Stimulated activated CD8-positive, alpha-beta memory T cell treated with anti-CD3 and anti-CD28 coated beads, Interleukin-2, amount 100 ng/mL, for 48 hours (primary cell): Measurements from ENCODE around the gene FBXO22.
"Not testable (repeated sequence)": the region's sequence is repeated elsewhere in the genome, so short reads cannot be mapped to it uniquely, and the experiment has no call there.

Source experiments
- DNase-seq, 2 donors: peaks; one replicate each; pipeline ENCODE4 v3.0.0-alpha.2; 2020; ENCODE audit warnings: low read depth in 2 of 2

The FBXO22 gene

DNA sequence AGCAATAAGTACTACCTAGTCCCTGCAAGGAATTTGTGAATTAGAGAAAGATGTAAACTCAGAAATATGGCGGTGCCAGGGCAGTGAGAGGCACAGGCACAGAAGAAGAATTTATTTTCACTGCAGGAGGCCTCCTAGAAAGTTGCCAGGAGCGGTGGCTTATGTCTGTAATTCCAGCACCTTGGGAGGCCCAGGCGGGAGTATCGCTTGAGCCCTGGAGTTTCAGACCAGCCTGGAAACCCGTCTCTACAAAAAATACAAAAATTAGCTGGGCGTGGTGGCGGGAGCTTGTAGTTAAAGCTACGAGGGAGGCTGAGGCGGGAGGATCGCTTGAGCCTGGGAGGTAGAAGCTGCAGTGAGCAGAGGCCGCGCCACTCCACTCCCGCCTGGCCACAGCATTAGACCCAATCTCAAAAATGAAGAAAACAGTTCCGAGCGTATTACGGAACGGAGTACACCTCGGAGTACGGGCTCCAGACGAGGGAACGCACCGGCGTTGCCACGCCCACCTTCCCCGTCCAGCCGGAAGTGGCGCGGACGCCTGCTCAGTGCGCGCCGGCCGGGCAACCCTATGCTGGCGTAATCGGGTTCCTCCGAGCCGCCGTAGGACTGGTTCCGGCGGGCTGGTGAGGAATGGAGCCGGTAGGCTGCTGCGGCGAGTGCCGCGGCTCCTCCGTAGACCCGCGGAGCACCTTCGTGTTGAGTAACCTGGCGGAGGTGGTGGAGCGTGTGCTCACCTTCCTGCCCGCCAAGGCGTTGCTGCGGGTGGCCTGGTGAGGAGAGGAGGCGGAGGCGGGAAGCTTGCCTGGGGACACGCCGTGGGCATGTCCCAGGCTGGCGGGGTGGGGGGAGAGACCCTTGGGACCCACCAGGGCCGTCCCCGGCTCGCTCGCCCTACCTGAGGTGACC, at the start of gene FBXO22:
Gene FBXO22 (plus strand): TSS at position 548 of the 909 bp plus-strand sequence. CDS start 86 bp downstream, at position 634.
- DNase-seq = peak; percentile 86 to 88

GRCh38 chr15:75857886-75858285, 45.8 kb upstream of the FBXO22 start:
- no peak for DNase-seq

GRCh38 chr15:75861750-75862402, 41.8 kb upstream of the FBXO22 start:
- no peak for DNase-seq

DNA sequence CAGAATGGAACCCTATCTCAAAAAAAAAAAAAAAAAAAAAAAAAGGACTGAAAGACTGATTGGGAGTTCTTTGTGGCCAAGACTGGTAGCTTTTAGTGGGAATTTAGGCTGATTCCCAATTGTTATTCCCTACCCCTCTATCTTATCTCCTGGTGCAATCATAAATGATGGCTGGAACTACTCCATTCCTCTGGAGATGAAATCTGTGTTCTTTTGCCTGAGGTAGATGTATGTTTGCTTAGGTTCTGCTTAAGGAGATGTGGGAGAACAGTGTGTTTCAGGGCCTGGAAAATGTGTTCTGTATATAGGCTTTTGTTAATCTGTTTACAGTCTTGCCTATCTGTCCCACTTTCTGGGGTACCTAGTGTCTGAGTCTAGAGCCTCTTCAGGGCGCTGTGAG, 40.9 kb upstream of the FBXO22 start:
- DNase-seq = no peak

- no peak for DNase-seq
Observed at GRCh38 chr15:75864213-75865059, 39.2 kb upstream of the FBXO22 start.

DNA sequence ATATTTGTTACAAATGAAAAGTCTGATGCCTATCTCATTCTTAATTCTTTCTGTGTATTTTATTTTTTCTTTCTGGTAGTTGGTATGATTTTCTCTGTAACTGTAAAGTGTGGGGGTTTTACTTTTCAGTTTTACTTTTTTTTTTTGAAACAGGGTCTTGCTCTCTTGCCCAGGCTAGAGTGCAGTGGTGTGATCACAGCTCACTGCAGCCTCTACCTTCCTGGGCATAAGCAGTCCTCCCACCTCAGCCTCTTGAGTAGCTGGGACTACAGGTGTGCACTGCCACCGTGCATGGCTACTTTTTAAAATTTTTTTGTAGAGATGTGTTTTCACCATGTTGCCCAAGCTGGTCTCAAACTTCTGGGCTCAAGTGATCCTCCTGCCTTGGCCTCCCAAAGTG, 37.6 kb upstream of the FBXO22 start:
- not testable (repeated sequence) for DNase-seq

DNA sequence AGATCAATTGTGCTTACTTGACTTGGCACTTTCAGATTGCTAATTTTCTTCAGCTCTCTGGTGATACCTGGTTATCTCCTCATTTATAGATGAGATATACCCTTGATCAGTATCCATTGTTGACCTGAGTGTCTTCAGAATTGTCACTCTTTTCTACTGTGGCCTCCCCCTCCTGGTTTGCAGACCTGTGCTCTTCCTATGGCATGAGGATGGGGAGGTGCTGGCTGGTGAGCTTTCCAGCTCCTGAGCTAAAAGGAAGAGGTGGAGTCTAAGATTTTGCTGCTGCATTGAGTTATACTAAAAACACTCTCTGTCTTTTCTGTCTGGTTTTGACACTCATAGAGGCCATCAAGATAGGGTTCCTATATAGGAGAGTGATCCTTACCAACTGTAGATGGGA, 36.8 kb upstream of the FBXO22 start:
- DNase-seq = no peak

DNA sequence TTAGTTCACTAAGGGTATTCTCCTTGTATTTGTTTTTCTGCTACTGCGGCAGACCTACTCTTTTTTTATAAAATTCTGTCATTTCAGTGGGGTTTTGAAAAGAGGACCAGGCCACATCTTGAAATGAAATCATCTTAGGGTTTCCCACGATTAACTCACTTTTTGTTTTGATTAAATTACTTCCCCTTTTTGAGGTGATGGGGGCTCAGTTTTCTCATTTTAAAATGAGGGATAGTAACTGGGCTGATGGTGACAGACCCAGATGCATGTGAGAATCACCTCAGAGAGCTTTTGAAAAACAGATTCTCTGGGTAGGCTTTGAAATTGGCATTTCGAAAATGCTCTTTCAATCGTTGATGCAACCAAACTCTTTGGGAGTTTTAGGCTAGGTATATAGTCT, 36.2 kb upstream of the FBXO22 start:
- no peak for DNase-seq

DNA sequence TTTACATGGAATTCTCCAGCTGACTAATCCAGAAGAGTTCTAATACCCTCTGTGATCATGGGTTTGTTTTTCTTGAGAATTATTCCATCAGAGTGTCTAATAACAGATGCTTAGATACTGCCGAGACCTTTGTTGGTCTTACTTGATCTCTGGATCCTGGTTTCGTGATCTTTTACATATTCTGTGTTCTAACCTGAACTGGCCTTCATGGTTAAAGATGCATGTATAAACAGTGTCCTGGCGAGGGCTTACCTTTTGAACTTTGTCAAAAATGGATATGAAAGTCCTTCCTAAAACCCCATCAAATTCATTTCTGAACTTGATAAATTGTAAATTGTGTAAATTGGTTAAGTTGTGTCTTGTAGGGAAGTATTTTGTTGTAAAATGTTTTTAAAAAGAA, 35.7 kb upstream of the FBXO22 start:
- DNase-seq = no peak

DNA sequence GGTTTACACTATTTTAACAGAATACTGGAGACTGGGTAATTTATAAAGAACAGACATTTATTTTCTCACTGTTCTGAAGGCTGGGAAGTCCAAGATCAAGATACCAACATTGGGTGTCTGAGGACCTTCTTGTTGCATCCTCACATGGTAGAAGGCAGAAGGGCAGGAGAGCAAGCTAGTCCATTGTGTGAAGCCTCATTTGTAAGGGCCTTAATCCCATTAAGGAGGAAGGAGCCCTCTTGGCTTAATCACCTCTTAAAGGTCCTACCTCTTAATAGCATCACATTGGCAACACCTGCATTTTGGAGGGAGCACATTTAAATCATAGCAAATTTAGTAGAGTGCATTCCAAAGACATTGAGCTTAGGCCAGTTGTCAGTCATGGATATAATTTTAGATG, 34.2 kb upstream of the FBXO22 start:
- no peak for DNase-seq

DNA sequence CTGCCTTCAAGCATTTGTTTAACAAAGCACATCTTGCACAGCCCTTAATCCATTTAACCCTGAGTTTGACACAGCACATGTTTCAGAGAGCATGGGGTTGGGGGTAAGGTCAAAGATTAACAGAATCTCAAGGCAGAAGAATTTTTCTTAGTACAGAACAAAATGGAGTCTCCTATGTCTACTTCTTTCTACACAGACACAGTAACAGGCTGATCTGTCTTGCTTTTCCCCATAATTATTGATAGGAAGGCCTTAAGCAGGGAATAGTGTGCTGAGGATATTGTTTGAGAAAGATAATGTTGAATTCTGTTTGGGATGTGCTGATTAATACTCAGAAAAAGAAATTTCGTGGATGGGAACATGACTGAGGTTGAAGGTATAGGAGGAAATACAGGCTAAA, 32.1 kb upstream of the FBXO22 start:
- not testable (repeated sequence) for DNase-seq

GRCh38 chr15:75872403-75872990, 31.2 kb upstream of the FBXO22 start:
- DNase-seq = no peak

- no peak for DNase-seq
Observed at GRCh38 chr15:75884041-75884440, 19.6 kb upstream of the FBXO22 start.

DNA sequence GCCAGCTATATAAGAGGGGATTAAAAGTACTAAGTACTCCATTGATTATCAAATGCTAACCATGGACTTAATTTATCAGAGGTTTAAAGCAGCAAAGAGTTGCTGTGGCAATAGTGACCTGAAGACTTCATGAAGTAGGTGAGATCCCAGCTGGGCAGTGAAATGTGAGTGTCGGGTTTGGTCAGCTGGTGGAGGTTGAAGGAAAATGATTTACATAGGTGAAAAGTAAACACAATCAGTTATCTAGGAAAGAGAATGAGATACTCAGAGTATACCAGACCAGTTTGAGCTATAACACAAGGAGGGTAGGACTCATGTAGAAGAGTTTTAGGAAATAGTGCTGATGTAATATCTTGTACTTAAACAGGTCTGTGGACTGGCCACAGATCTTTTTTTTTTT, 16.5 kb upstream of the FBXO22 start:
- DNase-seq = no peak

- DNase-seq = no peak
Observed at GRCh38 chr15:75891895-75892294, 11.8 kb upstream of the FBXO22 start.

DNA sequence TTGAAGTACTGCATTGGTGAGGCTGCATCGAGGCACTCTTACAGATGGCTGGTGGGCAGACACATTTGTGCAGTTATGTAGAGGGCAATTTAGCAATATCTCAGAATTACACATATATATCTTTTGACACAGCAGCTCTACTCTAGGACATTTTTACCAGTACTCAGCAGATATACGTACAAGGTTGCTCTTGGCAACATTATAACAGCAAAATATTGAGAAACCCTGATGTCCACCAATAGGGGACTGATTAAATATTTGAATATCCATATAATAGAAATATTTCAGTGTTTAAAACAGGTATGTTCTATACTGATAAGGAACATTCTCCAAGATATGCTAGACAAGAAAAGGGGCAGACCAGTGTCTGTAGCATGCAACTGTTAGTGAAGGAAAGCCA, 7.9 kb upstream of the FBXO22 start:
- no peak for DNase-seq

- no peak for DNase-seq
Observed at GRCh38 chr15:75900577-75900976, 3.1 kb upstream of the FBXO22 start.

DNA sequence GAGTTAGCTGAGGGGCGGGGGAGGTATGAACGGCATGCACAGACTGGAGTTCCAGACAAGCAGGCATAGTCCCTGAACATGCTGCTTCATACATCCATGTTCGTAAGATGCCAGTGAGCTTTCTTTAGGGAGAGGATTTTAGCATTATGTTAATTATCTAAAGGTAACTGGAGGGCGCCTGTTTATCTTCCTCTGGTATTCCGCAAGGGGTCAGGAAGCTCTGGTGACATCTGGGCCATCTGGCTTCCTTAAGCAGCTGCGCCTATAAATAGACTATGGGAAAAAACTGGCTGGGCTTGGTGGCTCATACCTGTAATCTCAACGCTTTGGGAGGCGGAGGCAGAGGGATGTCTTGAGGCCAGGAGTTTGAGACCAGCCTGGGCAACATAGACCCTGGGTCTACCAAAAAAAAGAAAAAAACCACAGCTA, 1.5 kb upstream of the FBXO22 start:
- DNase-seq = no peak

DNA sequence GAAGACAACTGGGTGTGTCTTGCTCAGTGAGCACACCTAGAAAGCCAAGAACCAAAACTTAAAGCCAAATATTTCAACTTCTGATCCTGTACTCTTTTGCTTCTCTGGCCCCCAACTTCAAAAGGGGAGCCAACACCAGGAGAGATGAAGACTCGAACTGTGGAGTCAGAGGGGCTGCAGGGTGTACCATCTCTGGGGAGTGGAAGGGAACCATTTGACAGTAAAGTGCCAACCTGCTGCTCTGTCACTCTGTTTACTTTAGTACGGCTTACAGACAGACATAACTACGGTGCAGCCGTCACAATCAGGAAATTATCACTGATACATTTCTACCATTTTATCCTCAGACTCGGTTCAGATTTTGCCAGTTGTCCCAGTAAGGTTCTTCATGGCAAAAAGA, 1.6 kb downstream of the FBXO22 start:
- no peak for DNase-seq

- not testable (repeated sequence) for DNase-seq
Observed at GRCh38 chr15:75910355-75910754, 6.7 kb downstream of the FBXO22 start.

- no peak for DNase-seq
Observed at GRCh38 chr15:75916978-75917377, 13.3 kb downstream of the FBXO22 start.

GRCh38 chr15:75918135-75918534, 14.5 kb downstream of the FBXO22 start:
- DNase-seq = no peak
